Measurements from ENCODE around the gene ELFN1.

ELFN1 gene

DNA sequence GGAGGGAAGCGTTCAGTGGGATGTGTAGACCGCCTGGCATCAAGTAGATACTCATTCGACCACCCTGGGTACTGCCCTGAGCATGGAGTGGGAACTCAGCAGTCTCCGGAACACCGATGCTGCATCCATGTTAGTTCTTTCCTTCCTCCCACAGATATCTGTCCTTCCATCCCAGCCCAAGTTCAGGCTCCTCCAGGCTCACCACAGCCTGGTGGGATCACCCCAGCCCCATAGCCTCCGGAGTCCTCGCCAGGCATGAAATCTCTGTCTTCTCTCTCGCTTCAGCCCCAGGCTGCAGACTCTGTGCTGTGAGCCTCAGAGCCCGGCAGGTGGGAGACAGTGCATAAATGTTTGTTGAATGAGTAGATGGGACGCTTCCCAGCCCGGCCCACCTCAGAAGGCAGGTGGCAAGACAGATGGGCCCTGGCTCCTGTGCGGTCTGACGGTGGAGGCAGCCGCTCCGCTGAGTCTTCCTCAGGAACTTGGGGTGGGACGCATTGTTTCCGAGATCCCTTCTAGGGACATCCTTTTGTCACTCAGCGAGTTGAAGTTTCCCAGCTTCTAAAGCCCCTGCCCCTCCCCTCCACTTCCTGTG is 42.9 kb downstream of the ELFN1 start:
- ChIA-PET CTCF (no interaction called here), POLR2A (no interaction called here)
- TF ChIP-seq SUZ12 (IDR thresholded peaks at IDR 0.05) (no peak), FOXM1 (IDR thresholded peaks at IDR 0.05; ENCODE audit: borderline replicate concordance) (no peak), CTBP1 (IDR thresholded peaks at IDR 0.05; ENCODE audit: borderline replicate concordance) (no peak), HDGF (IDR thresholded peaks at IDR 0.05; ENCODE audit: borderline replicate concordance) (no peak), FOXK2 (IDR thresholded peaks at IDR 0.05) (no peak), ARNT (IDR thresholded peaks at IDR 0.05) (no peak), LEF1 (IDR thresholded peaks at IDR 0.05; ENCODE audit: borderline replicate concordance) (no peak), BHLHE40 (IDR thresholded peaks at IDR 0.05; ENCODE audit: borderline replicate concordance) (no peak), ELF4 (IDR thresholded peaks at IDR 0.05) (no peak), TARDBP (IDR thresholded peaks at IDR 0.05) (no peak), SP1 (IDR thresholded peaks at IDR 0.05) (no peak)
- TF ChIP-seq, protein P1, sequence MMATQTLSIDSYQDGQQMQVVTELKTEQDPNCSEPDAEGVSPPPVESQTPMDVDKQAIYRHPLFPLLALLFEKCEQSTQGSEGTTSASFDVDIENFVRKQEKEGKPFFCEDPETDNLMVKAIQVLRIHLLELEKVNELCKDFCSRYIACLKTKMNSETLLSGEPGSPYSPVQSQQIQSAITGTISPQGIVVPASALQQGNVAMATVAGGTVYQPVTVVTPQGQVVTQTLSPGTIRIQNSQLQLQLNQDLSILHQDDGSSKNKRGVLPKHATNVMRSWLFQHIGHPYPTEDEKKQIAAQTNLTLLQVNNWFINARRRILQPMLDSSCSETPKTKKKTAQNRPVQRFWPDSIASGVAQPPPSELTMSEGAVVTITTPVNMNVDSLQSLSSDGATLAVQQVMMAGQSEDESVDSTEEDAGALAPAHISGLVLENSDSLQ (IDR thresholded peaks at IDR 0.05), result no peak
- DNase-seq (ENCODE audit: extremely low spot score), result no peak

DNA sequence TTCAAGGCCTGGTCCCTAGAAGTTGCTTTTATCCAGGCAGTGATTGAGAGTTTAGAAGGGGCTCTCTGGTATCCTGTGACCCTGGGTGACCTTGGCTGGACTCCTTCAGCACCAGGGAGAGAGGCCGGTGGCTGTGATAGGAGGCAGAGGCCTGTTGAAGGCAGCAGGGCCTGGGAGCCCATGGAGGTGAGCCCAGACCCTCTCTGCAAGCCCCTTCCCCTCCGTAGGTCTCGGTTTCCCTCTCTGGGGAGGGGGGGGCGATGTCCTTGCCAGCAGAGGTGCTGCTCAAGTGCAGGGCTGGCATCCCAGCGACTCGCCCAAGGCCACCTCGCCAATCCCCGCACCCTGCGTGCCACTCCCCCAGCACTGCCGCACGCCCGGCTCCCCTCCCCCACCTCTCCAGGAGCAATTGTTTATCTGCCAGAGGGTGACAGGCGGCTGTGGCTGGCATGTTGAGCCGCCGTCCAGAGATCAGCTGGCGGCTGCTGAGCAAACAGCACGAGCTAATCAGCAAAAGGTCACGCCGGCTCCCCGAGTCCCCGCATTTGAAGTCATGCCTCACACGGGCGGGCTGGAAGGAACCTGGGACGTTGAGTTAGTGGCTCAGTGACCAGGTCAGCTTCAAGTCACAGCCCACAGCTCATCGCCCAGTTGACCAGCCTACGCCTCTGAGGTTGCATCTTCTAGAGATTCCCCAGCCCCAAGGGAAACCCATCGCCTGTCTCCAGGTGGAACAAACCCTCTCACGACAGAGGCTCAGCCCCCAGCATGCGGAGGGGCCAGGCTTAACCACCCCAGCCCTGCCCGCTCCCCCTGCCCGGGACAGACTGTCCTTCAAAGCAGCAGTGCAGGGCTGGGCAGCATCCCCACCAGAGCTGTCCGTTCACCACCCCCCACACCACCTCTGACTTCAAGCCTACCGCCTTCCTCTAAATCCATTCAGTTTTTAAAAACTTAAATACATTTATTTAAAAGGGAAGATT is 43.7 kb downstream of the ELFN1 start:
- CTCF ChIA-PET, result no interaction called here
- TF ChIP-seq, protein P1 (IDR thresholded peaks at IDR 0.05), result no peak
- TF ChIP-seq FOXK2 (IDR thresholded peaks at IDR 0.05), result no peak
- no peak for TF ChIP-seq ARNT (IDR thresholded peaks at IDR 0.05)
- TF ChIP-seq NFRKB (IDR thresholded peaks at IDR 0.05), result no peak
- TF ChIP-seq ELF4 (IDR thresholded peaks at IDR 0.05), result no peak
- no peak for TF ChIP-seq CTBP1 (IDR thresholded peaks at IDR 0.05; ENCODE audit: borderline replicate concordance)
- no peak for TF ChIP-seq LEF1 (IDR thresholded peaks at IDR 0.05; ENCODE audit: borderline replicate concordance)
- POLR2A ChIA-PET, result no interaction called here
- no peak for DNase-seq (ENCODE audit: extremely low spot score)

DNA sequence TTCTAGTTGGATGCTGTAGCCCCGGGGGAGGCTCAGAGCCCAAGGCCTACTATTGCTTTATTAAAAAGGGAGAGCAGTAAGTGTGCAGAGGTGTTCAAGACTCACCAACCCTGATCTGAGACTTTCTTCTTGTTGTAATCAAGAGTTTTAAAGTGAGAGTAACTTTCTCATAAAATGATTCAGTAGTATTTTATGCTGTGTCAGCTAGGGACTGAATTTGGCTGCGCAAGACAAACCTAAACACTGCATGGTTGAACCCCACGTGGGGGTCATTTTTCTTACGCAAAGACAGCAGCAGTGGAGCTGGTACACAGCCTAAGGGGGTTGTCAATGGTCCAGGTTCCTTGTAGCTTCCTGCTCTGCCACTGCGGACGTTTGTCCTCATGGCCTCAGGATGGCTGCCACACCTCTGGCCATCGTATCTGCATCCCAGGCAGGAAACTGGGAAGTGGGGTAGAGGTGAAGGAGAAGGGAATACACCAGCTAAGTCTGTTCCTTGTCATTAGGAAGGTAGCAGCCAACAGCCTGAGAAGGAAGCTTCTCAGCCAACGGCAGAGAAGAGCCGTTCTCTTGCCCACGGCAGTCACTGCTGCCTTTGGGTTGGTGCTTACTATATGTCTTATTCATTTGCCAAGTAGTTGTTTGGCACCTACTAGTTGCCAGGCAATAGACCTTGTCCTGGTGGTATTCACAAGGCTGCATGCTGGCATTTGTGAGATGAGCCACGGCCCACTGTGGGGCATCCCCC is 44.7 kb downstream of the ELFN1 start:
- no peak for TF ChIP-seq ELF4 (IDR thresholded peaks at IDR 0.05)
- no peak for TF ChIP-seq HDGF (IDR thresholded peaks at IDR 0.05; ENCODE audit: borderline replicate concordance)
- no peak for TF ChIP-seq FOXK2 (IDR thresholded peaks at IDR 0.05)
- no peak for TF ChIP-seq FOXA1 (IDR thresholded peaks at IDR 0.05)
- TF ChIP-seq FOXM1 (IDR thresholded peaks at IDR 0.05; ENCODE audit: borderline replicate concordance), result no peak
- no peak for TF ChIP-seq CTBP1 (IDR thresholded peaks at IDR 0.05; ENCODE audit: borderline replicate concordance)
- TF ChIP-seq LEF1 (IDR thresholded peaks at IDR 0.05; ENCODE audit: borderline replicate concordance), result no peak
- TF ChIP-seq, protein P1 (IDR thresholded peaks at IDR 0.05), result no peak
- TF ChIP-seq L3MBTL2 (conservative IDR thresholded peaks at IDR 0.05), result no peak
- TF ChIP-seq NFRKB (IDR thresholded peaks at IDR 0.05), result no peak
- TF ChIP-seq ARNT (IDR thresholded peaks at IDR 0.05), result no peak
- ChIA-PET POLR2A (no interaction called here), CTCF (no interaction called here)

DNA sequence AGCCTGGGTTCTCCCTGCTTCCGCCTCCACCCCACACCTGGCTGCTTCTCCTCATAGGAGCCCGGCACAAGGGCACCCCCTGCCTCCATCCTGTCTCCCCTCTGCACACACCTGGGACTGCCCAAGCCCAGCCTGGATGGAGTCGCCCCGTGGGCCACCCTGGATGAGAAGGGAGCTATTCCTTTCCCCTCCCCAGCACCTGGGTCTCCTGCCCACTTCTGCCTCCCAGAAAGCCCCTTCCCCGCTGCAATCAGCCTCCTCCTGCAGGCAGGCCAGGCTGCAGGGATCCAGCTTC is 45.2 kb downstream of the ELFN1 start:
- CTCF ChIA-PET, result no interaction called here
- DNase-seq (ENCODE audit: extremely low spot score), result no peak
- POLR2A ChIA-PET, result no interaction called here
- TF ChIP-seq FOXA1 (IDR thresholded peaks at IDR 0.05) (no peak), NFRKB (IDR thresholded peaks at IDR 0.05) (no peak), HDGF (IDR thresholded peaks at IDR 0.05; ENCODE audit: borderline replicate concordance) (no peak), ARNT (IDR thresholded peaks at IDR 0.05) (no peak), ELF4 (IDR thresholded peaks at IDR 0.05) (no peak), ZNF384 (IDR thresholded peaks at IDR 0.05) (no peak), SUZ12 (IDR thresholded peaks at IDR 0.05) (no peak), L3MBTL2 (conservative IDR thresholded peaks at IDR 0.05) (no peak), FOXK2 (IDR thresholded peaks at IDR 0.05) (no peak), FOXM1 (IDR thresholded peaks at IDR 0.05; ENCODE audit: borderline replicate concordance) (no peak), SP1 (IDR thresholded peaks at IDR 0.05) (no peak), CTBP1 (IDR thresholded peaks at IDR 0.05; ENCODE audit: borderline replicate concordance) (no peak), BHLHE40 (IDR thresholded peaks at IDR 0.05; ENCODE audit: borderline replicate concordance) (no peak), LEF1 (IDR thresholded peaks at IDR 0.05; ENCODE audit: borderline replicate concordance) (no peak), TARDBP (IDR thresholded peaks at IDR 0.05) (no peak)
- TF ChIP-seq, protein P1 (IDR thresholded peaks at IDR 0.05), result no peak

More for the DNA sequence above, 44.7 kb downstream of the ELFN1 start:
- DNase-seq (ENCODE audit: extremely low spot score), result no peak

DNA sequence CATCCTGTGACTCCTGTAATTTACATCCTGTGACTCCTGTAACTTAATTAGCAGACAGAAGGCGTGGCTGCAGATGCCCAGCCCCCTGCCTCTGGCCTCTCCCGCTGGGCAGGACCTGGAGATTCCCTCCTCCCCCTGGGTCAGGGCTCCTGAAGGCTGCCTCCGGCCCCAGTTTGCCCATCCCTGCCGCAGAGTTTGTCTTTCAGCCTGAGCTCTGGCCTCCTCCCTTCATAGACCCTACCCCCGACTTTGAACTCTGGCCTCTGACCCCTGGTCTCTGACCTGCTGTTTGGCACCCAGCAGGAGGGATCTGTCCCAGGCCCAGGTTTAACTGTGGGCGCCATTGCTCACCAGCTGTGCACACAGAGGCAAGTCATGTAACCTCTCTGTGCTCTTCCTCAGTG is 45.6 kb downstream of the ELFN1 start:
- no peak for DNase-seq (ENCODE audit: extremely low spot score)
- POLR2A ChIA-PET, result no interaction called here
- CTCF ChIA-PET, result no interaction called here
- no peak for TF ChIP-seq FOXM1 (IDR thresholded peaks at IDR 0.05; ENCODE audit: borderline replicate concordance)
- no peak for TF ChIP-seq ZNF384 (IDR thresholded peaks at IDR 0.05)
- no peak for TF ChIP-seq ARNT (IDR thresholded peaks at IDR 0.05)
- TF ChIP-seq NFRKB (IDR thresholded peaks at IDR 0.05), result no peak
- TF ChIP-seq, protein P1 (IDR thresholded peaks at IDR 0.05), result no peak
- no peak for TF ChIP-seq HDGF (IDR thresholded peaks at IDR 0.05; ENCODE audit: borderline replicate concordance)
- TF ChIP-seq FOXA1 (IDR thresholded peaks at IDR 0.05), result no peak
- no peak for TF ChIP-seq BHLHE40 (IDR thresholded peaks at IDR 0.05; ENCODE audit: borderline replicate concordance)
- no peak for TF ChIP-seq CTBP1 (IDR thresholded peaks at IDR 0.05; ENCODE audit: borderline replicate concordance)
- no peak for TF ChIP-seq FOXK2 (IDR thresholded peaks at IDR 0.05)
- no peak for TF ChIP-seq L3MBTL2 (conservative IDR thresholded peaks at IDR 0.05)
- TF ChIP-seq ELF4 (IDR thresholded peaks at IDR 0.05), result no peak
- no peak for TF ChIP-seq SP1 (IDR thresholded peaks at IDR 0.05)
- no peak for TF ChIP-seq SUZ12 (IDR thresholded peaks at IDR 0.05)
- no peak for TF ChIP-seq TARDBP (IDR thresholded peaks at IDR 0.05)
- TF ChIP-seq LEF1 (IDR thresholded peaks at IDR 0.05; ENCODE audit: borderline replicate concordance), result no peak
